Measurements from ENCODE around the gene LRRC26.

Gene LRRC26

GRCh38 chr9:137182836-137183235 lies 13.0 kb upstream of the LRRC26 start:
- H3K36me3 Mint-ChIP-seq (ENCODE audit: low read depth), result peaks cover 10% of the 10 kb centered on the region
- no peak overlapping the region for H3K4me3 Mint-ChIP-seq

GRCh38 chr9:137181680-137182079 lies 11.8 kb upstream of the LRRC26 start:
- DNase-seq, result no peak
- no peaks in the 10 kb centered on the region for H3K9me3 Mint-ChIP-seq
- H3K4me3 Mint-ChIP-seq, result no peak overlapping the region
- H3K27ac Mint-ChIP-seq, result no peak overlapping the region
- H3K36me3 Mint-ChIP-seq (ENCODE audit: low read depth), result peaks cover 15% of the 10 kb centered on the region
- TF ChIP-seq, protein P1, sequence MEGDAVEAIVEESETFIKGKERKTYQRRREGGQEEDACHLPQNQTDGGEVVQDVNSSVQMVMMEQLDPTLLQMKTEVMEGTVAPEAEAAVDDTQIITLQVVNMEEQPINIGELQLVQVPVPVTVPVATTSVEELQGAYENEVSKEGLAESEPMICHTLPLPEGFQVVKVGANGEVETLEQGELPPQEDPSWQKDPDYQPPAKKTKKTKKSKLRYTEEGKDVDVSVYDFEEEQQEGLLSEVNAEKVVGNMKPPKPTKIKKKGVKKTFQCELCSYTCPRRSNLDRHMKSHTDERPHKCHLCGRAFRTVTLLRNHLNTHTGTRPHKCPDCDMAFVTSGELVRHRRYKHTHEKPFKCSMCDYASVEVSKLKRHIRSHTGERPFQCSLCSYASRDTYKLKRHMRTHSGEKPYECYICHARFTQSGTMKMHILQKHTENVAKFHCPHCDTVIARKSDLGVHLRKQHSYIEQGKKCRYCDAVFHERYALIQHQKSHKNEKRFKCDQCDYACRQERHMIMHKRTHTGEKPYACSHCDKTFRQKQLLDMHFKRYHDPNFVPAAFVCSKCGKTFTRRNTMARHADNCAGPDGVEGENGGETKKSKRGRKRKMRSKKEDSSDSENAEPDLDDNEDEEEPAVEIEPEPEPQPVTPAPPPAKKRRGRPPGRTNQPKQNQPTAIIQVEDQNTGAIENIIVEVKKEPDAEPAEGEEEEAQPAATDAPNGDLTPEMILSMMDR (IDR thresholded peaks at IDR 0.05), result no peak
- H3K4me1 Mint-ChIP-seq, result peaks cover 4% of the 10 kb centered on the region
- H3K27me3 Mint-ChIP-seq (ENCODE audit: low read depth, poor library complexity), result peaks cover 4% of the 10 kb centered on the region

More at GRCh38 chr9:137182836-137183235, 13.0 kb upstream of the LRRC26 start:
- Mint-ChIP-seq H3K27me3 (ENCODE audit: low read depth, poor library complexity) (no peaks in the 10 kb centered on the region), H3K27ac (no peak overlapping the region), H3K9me3 (no peaks in the 10 kb centered on the region), H3K4me1 (peaks cover 15% of the 10 kb centered on the region)
- DNase-seq, result no peak
- TF ChIP-seq, protein P1 (IDR thresholded peaks at IDR 0.05), result no peak

GRCh38 chr9:137180491-137180890 lies 10.6 kb upstream of the LRRC26 start:
- Mint-ChIP-seq H3K36me3 (ENCODE audit: low read depth) (peaks cover 15% of the 10 kb centered on the region), H3K27ac (no peak overlapping the region), H3K4me3 (no peak overlapping the region), H3K27me3 (ENCODE audit: low read depth, poor library complexity) (peaks cover 16% of the 10 kb centered on the region), H3K9me3 (no peaks in the 10 kb centered on the region), H3K4me1 (no peaks in the 10 kb centered on the region)
- DNase-seq, result no peak
- TF ChIP-seq, protein P1 (IDR thresholded peaks at IDR 0.05), result no peak

GRCh38 chr9:137179761-137180160 lies 9.9 kb upstream of the LRRC26 start:
- Mint-ChIP-seq H3K4me1 (no peaks in the 10 kb centered on the region), H3K27ac (no peak overlapping the region), H3K4me3 (no peak overlapping the region), H3K36me3 (ENCODE audit: low read depth) (peaks cover 15% of the 10 kb centered on the region), H3K27me3 (ENCODE audit: low read depth, poor library complexity) (peaks cover 21% of the 10 kb centered on the region), H3K9me3 (no peaks in the 10 kb centered on the region)
- no peak for DNase-seq
- TF ChIP-seq, protein P1 (IDR thresholded peaks at IDR 0.05), result no peak

DNA sequence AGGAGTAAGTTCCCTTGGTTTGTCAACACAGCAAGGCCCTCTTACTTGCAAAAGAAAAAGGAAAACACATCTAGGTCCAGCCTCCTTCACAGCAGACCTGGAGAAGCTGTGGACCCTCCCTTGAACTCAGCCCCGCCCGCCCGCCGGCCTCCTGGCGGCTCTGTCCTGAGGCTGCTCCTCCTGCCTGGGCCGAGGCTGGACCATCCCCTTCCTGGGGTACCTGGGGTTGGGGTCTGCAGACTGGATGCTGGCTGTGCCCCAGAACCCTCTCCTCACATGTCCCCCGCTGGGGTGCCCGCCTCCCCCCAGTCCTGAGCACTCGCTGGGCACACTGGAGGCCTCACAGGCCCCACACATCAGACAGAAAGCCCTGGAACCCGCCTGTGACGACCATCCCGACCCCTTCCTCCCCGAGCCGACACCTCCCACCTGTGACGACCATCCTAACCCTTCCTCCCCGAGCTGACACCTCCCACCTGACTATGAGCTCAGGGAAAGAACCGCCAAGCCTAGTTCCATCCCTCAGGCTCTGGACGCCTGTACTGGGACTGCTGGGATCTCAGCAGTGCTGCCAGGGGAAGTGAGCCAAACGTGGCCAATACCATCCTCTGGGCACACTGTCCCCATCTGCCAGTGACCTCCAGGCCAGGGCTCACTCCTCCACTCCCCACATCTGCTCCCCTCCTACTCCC lies 9.2 kb upstream of the LRRC26 start:
- no peak for DNase-seq
- H3K27me3 Mint-ChIP-seq (ENCODE audit: low read depth, poor library complexity), result peaks cover 26% of the 10 kb centered on the region
- no peaks in the 10 kb centered on the region for H3K4me1 Mint-ChIP-seq
- TF ChIP-seq, protein P1 (IDR thresholded peaks at IDR 0.05), result no peak
- no peak overlapping the region for H3K27ac Mint-ChIP-seq
- H3K36me3 Mint-ChIP-seq (ENCODE audit: low read depth), result peaks cover 11% of the 10 kb centered on the region
- no peaks in the 10 kb centered on the region for H3K9me3 Mint-ChIP-seq
- no peak overlapping the region for H3K4me3 Mint-ChIP-seq

Data from nephron progenitor cell (in vitro differentiated cells).